GM18858 (cell line): Measurements from ENCODE around the gene LDB2.

Experiments
- ATAC-seq: cut with Tn5 transposase; IDR thresholded peaks from one replicate; pipeline ENCODE4 v1.9.1; 2021; ENCODE audit not compliant: unreplicated experiment

The LDB2 gene

DNA sequence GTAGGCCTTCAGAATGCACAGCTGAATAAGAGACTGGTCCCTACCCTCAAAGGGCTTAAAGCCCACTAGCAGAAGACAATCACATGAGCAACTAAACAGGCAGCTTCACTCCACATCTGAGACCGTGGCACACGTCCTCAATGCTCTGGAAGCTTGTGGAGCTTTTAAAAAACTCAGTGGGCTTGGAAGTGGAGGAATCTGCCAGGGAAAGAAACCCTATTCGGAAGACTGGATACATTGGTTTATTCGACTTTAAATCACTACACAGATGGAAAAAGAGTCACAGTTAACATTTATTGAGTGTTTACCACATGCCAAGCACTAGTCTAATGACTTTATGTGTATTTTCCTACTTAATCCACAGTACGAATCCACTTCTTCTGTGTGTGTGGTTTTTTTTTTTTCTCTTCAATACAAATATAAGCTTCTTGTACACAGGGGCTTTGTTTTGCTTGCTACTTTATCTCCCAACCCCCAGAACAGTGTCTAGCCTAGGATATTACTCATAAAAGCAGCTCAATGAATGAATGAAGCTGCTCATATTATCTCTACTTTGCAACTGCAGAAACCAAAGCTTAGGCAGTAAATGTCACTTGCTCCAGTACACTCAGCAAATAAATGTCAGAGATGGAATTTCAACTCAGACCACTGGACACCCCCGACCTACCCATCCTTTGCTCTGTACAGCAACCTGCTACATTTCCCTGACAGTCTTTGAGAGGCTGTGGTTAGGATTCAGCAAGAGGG lies 137.7 kb downstream of the LDB2 start:
- no peak for ATAC-seq

DNA sequence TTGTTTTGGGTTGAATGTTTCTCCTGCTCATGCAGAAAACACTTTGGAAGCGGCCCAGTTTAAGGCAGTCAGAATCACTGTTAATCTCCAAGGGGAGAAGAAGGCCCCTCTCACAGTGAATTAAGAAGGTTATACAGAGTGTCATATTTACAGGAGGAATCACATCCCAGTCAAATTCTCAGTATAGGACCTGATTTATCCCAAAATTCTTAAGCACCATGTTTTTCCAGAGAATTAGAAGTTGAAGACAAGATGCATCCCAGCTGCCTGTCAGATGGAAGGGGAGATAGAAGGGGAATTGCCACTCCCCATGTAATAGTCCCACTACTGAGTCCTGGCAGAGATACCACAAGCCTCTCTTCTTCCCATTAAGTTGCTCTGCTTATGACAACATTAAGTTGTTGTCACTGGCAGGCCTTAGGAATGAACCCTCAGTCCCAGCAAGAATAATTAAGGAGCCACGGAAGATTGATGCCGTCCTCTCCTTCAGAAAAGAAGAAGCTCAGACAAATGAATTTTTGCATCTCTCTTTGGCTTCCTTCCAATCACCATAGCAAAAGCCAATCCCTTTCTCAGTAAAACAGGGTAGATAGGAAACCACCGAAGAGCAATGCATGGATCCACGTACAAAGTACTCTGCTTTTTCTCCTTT lies 138.4 kb downstream of the LDB2 start:
- ATAC-seq, result no peak

DNA sequence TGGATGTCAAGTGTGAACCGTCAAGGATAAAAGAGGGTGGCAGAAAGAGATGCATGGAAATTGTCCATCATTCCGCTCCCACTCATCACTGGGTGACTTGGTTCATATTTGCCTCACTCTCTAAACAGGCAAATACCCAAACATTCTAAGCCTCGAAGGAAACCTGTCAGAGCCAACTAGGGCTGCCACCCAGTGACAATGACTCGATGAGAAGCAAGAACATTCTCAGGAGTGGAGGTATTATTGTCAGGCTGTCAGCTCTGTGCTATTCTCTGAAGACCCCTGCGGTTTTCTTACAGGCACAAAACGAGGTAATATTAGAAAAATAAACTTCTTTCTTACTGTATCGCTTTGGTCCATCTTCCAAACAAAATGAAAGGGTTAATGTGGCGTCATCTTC lies 139.6 kb downstream of the LDB2 start:
- ATAC-seq, result no peak

DNA sequence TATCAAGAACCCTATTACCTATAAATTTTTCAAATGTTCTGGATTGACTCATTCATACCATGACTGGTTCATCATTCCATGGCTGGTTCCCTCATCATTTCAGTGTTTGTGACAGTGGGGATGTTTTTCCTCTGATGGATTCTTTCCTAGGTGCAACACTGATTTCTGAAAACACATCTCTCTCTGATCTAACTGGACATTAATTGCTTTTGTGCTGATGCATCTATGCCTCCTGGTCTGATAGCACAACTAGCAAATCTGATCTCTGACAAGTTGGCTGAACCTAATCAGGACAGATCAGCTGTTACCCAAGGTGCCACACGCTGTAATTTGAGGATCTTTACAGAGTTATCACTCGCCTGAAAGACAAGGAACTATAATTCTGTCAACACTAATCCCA lies 140.2 kb downstream of the LDB2 start:
- ATAC-seq, result no peak

DNA sequence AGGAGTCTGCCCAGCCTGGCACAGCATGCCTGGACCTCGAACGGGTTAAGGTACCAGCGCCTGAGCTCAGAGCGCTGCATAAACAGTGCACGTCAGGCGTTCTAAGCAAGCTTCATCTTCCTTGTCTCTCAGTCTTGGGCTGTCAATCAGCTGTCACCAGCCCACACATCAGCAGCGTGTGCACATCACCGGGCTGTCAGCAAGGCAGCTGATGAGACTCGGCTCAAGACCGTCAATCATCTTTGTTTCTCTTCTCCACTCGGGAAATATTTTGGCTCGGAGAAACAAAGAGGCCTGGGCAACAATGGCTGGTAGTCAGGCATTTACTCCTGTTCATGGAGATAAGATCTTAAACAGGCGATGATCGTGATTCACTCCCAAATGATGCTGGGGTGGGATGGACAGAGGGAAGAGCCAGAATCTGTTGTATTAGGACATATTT lies 141.3 kb downstream of the LDB2 start:
- ATAC-seq, result no peak

DNA sequence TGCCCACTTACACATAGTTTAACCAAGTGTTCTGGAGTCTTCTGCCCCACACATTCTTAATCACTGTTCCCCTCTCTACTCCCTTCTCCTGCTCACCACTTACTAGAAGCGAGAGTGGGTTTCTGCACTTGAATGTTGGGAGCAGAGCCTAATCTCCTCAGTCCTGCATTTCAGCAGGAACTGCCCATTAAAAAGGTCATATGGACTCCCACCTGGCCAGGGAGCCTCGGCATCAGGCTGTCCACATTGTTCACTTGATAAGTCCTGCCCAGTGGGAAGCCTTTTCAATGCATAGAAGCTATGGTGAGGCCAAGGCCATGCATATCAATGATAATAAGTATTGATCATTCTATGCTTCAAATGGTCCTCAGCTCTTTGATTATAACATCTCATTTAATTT lies 144.3 kb downstream of the LDB2 start:
- ATAC-seq, result no peak

DNA sequence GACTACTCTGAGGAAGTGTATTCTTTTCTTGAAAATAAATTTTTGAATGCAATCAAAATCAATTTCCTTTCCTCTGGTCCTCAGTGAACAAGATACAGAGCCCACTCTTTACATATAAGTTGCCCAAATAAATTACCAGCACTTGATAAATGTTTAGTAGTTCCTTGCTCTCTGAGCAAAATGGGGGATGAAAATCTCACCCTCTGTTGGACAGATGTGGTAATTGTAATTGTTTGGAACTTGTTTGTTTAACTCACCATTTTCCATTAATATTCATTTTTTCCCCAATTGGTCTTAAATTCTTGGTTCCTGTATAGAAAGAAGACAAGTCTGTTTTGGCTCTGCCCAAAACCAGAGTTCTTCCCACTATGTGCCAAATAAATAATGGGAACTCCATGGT lies 146.3 kb downstream of the LDB2 start:
- ATAC-seq, result no peak

DNA sequence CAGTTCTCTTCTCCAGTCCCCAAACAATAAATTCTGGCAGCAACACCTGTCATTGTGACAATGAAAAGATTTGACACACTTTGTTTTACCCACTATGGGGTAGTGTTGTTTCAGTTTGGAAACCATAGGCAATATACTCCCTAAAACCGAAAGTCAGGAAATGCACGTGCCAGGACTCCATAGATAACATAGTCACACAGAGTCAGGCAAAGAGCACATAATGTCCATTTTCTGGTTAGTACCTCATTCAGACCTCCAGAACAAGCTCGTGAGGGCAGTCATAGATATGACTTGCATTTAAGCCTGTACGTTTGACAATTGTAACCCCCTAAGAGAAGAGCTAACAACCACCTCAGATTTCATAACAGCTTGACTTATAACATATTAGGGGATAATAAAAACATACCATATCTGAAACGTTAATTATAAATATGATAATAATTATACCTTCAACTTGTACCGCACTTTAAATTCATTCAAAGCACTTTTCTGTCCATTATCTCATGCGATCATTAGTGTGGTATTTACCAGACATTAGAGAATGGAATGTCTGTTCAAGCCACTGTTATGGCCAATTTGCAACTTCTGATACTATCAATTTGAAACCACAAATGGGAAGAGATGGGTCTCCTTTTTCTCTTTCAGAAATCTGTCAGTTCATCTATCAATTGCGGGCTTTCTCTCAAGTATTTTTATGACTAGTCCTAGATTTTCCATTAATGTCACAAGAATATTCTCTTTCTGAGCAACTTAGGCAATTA lies 147.4 kb downstream of the LDB2 start:
- no peak for ATAC-seq

DNA sequence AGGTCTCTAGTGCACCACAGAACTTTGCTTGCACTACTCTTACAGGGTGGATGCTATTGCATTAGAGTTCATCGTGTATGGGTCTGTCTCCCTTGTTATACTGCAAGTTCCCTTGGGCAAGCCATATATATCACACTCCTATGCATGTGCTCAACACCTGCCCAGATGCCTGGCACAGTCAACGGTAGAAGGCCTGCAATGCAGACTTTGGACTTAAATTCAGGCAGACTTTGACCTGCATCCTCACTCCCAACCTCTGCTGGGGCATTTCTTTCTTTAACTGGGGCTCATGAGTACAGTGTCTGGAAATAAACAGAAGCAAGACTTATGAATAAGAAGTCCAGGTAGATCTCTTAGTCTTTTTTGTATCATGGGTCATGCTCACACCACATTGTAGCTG lies 148.2 kb downstream of the LDB2 start:
- ATAC-seq, result no peak

DNA sequence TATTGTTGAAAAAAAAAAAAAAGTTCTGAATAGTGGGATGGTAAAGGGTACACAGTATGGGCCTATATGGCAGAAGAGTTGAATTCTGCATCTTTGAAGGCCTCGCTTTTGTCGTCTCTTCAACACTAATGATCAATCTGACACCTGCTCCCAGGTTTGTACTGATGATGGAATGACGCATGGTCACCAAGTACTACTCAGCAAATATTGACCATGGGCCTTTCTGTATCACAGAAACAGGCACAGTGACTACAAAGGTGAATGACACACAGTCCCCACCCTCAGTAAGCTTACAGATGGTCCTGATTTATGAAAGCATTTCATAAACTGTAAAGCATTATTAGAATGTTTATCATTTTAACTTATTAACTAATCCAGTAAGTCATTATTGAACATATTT lies 152.6 kb downstream of the LDB2 start:
- ATAC-seq, result no peak

DNA sequence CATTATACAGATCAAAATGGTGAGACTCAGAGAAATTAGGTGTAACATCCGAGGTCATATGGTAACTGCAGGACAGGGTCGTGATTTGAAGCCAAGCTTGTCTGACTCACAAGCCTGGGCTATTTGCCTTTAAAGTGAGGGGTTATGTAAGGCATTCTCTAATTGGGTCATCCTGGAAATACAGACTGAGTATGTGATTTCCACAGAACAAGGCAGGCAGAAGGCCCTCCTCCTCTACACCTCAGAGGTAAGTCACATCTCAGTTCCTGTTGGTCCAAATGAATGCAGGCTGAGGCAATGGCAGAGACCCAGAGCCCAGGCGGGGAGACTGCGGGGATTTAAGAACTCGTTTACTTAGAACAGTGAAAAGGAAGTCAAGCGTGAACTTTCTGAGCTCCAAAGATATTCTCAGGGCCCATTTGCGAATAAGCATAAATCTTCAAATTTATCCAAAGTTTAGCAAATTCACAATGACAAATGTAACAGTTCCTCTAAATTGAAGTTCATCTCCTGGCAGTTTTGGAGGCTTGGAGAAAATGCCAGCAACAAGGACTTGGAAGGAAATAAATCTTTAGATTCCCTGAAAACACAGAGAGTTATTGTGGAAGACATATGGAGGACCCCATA lies 153.3 kb downstream of the LDB2 start:
- ATAC-seq, result no peak

DNA sequence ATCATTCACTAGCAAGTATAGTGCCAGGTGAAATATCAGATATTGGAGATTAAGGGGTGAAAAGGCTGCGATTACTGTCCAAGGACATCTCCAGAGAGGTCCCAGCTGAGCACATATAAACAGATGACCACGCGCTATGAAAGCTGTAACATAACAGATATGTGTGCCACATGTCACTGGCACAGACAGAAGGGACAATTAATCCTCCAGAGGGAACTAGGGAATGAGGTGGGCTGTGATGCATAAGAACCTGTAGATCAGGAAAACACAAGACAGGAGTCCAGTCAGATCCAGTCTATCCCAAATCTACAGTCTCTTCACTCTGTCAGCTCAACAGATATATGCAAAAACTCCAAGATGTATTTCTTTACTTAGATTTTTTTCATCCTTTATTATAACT lies 157.2 kb downstream of the LDB2 start:
- no peak for ATAC-seq

DNA sequence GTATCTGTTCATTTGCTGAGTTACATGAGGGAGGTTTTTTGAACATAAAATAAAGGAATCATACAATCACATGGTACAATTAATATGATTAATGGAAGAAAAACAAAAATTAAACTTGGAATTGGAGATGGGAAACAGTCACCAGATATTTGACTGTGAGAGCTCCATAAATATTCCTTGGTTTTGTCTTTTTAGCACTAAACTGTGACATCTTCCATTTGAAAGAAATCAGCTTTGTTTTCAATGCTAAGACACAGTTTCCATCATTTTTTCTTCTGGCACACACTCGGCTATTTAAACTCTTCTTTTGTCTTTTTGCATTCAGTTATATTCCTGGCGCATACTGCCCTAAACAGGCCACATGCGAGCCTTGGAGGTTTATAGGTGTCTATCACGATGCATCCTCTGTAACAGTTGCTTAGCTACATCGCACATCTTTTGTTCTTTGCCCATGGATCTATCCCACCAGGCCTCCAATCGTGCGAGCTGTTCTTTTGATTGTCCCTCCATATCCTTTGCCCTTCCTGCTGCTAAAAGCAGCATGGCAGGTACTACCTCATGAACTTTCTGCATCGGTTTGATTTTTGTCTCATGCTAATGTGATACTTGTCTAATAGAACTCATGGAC lies 158.3 kb downstream of the LDB2 start:
- no peak for ATAC-seq

DNA sequence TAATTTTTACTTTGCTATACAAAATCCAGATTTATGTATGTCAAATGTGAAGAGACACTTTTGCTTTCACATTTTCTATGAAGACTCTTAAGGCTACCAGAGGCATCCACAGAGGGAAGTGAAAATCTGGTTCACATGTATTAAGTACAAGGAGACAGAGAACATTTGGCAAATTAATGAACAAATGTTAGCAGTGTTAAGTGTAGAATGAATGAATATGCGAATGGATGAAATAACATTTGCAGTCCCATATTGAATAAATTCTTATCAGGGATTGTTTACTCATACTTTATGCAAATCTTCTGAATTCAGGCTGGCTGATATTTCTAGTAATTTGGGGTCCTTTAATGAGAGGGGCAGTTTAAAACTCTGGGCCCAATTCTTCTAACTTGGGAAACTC lies 159.9 kb downstream of the LDB2 start:
- ATAC-seq, result no peak

DNA sequence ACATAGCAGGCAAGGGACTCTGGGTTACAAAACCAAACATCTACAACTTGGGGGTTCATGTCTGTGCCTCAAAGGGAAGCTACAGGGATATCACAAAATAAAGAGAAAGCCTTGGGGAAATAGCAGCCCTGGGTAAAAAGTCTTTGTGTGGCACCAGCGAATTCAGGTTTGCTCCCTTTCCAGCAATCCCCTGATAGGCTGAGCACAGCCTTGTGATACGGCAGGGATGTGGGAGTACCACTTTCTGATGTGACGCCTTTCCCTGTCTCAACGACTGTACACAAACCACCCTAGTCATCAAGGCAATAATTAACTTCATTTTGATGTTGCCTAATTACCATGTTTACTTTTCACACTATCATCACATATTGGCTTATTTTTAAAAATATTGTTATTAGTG lies 164.9 kb downstream of the LDB2 start:
- no peak for ATAC-seq

DNA sequence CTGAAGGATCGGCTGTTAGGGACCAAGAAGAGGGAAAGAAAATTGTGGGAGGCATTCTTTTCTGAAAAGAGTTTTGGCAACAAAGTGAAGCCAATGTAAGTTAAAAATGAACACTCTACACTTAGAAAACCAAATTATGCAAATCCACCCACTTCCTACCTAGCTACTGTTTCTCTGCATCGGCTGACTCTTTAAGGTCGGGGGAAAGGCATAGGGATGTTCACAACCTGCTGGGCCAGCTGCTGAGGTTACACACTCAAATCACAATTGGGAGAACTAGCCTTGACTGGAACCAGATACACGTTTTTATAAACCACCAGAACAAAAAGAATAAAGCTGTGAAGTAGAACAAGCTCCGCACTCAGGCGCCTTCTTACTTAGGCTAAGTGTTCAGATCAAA lies 165.7 kb downstream of the LDB2 start:
- no peak for ATAC-seq

DNA sequence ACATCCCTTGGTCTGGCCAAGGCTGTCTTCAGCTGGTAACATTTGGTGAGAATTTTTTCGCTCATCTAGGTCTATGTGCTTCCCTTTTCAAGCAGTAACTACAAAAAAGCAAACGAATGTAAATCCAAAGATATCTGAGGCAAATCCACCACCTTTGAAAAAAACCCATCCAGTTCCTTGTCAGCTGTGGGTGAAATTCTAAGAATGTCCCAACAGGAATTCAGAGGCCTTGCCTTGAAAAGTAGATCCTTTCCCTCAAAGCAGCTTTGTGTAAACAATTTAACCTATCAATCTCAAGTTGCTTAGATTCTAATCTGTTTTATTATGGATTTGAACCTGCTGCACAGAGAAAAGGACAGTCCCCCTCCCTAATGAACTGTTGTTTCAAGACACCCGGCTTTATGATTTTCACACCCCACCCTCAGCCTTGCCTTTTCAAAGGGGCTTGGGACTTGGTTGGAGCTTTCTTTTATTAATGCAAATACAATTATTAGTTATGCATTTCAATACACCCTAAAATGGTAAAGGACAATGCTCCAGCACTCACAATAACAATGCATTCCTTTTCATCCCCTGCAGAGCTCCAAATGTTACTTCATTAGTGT lies 166.6 kb downstream of the LDB2 start:
- no peak for ATAC-seq

DNA sequence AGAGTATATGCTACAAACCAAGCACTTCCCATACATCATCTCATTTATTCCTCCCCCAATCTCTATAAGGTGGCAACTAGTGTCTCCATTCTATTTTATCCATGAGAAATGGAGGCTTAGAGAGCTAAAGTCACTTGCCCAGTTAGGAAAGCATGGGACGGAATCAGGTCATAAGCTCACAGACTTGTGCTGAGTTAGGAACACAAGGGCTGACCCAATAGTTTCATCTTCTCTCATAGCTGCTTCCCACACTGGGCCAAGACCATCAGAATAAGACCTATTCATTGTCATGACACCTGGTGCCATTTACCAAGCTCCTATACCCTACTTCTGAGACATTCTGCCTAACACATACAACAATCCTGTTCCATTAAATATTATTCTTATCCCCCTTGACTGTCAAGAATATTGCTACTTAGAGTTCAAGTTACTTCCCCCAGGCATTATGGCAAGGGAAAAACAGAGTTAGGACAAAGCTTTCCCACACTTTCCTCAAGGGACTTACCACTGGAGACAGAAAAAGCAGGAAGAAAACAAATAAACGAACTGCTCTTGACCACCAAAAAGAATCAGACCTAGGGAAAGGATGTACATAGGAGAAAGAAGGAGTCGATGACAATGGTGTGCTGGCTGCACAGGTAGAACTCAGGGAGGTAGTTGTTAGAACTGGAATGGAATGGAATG lies 167.8 kb downstream of the LDB2 start:
- no peak for ATAC-seq

DNA sequence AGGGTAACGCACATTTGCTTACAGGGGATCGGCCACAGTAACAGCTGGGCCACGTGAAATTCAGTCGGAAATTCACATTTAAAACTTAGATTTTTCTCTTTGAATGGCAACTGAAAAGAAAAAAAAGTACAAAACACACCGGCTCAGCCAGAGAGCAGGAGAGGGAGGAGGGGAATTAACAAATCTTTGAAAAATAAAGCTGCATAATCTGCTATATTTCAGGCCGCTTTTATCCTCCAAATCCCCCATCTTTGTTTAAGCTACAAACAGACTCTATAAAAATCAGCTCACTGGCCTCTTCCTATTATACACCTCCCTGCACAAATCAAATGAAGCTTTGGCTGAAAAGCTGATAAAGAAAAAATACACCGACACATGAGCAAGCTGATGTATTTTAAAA lies 169.1 kb downstream of the LDB2 start:
- ATAC-seq, result no peak

DNA sequence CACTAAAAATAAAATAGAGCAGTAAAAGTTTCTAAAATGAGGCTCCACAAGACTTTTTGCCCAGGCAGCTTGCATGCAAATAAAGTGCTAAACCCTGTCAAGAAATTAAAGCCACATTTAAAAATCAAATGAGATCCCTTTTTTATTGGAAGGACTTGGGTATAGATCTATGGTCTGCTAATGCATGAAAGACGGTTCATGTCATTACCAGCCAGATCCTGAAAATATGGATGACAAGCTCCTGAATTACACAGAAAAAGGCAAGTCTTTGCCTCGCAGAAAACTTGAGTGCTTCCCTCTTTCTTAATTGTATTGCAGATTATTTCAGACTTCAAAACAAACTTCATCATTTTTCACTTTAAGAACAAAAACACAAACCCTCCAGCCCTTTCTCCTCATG lies 169.6 kb downstream of the LDB2 start:
- no peak for ATAC-seq
